ENCODE measurements around the gene SLC11A2.
A peak's percentile ranks its signal among the peaks of the same experiment; 100 is the strongest.
"Not testable (repeated sequence)": the region's sequence is repeated elsewhere in the genome, so short reads cannot be mapped to it uniquely, and the experiment has no call there.

SLC11A2 gene

DNA sequence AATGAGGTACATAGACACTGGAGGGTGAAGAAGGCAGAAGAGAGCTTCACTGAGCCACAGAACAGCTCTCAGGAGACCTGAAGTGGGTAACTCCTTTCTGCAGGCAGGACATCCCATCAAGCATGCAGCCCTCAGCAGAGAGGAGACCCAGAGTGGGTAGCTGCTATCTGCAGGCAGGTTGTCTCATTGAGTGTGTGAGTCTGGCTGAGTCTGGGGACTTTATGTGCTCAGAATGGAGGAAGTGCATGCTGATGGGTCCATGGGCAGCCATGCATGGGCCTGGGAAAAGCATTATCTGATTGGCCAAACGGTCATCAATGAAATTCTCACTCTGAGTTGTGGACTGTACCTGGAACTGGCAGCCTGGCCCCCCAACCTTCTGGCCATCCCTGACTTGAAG is 88.5 kb downstream of the SLC11A2 start:
- Histone ChIP-seq H3K4me1 (ENCODE audit: control insufficient read depth in 1 of 2, insufficient read depth in 2 of 2, low read length in 2 of 2) (peaks cover 11 to 23% of the 10 kb centered on the region in 2 donors), H3K36me3 (ENCODE audit: control insufficient read depth in 1 of 2, insufficient read depth in 2 of 2, low read length in 2 of 2) (peaks cover 0 to 9% of the 10 kb centered on the region in 2 donors), H3K27ac (ENCODE audit: low read length) (no peak overlapping the region), H3K4me3 (ENCODE audit: low read depth in 1 of 2, low read length in 2 of 2) (no peak overlapping the region), H3K27me3 (ENCODE audit: low read depth, low read length) (no peaks in the 10 kb centered on the region), H3K9me3 (ENCODE audit: control insufficient read depth in 1 of 2, low read length in 2 of 2) (peaks cover 0 to 9% of the 10 kb centered on the region in 2 donors)

DNA sequence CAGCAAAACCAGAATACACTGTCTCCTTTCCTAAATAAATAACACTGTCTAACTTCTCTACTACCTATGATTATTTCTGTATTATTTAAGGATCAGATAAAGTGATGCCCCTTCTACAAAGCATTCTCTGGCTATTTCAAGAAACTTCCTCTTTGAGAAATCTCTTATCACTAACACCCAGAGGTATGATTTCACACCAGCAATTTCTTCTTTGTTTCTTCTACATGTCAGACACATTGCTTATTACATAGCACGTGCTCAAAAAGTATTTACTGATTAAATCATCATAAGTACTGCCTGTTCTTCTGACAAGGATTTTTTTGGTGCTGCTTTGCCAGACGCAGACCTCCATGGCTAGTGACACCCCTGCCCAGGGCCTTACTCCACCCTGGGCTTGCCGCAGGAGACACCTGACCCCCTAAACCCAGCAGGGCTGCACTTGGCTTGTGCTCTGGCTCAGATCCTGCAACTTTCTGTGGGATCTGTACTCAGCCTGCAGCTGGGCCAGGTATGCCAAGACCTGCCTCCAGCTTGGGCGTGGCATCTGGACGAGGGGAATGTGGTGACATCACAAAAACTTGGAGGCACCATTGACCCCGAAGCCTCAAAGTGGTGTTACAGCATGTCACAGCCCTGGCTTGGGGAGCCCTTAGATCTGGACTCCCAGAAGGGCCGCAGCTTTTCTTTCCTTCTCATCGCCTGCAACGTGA is 89.2 kb downstream of the SLC11A2 start:
- H3K36me3 ChIP-seq (ENCODE audit: control insufficient read depth in 1 of 2, insufficient read depth in 2 of 2, low read length in 2 of 2), result peaks cover 0 to 9% of the 10 kb centered on the region in 2 donors
- peaks cover 0 to 9% of the 10 kb centered on the region in 2 donors for H3K9me3 ChIP-seq (ENCODE audit: control insufficient read depth in 1 of 2, low read length in 2 of 2)
- peaks cover 11 to 27% of the 10 kb centered on the region in 2 donors for H3K4me1 ChIP-seq (ENCODE audit: control insufficient read depth in 1 of 2, insufficient read depth in 2 of 2, low read length in 2 of 2)
- no peak overlapping the region for H3K4me3 ChIP-seq (ENCODE audit: low read depth in 1 of 2, low read length in 2 of 2)
- no peaks in the 10 kb centered on the region for H3K27me3 ChIP-seq (ENCODE audit: low read depth, low read length)
- no peak overlapping the region for H3K27ac ChIP-seq (ENCODE audit: low read length)

DNA sequence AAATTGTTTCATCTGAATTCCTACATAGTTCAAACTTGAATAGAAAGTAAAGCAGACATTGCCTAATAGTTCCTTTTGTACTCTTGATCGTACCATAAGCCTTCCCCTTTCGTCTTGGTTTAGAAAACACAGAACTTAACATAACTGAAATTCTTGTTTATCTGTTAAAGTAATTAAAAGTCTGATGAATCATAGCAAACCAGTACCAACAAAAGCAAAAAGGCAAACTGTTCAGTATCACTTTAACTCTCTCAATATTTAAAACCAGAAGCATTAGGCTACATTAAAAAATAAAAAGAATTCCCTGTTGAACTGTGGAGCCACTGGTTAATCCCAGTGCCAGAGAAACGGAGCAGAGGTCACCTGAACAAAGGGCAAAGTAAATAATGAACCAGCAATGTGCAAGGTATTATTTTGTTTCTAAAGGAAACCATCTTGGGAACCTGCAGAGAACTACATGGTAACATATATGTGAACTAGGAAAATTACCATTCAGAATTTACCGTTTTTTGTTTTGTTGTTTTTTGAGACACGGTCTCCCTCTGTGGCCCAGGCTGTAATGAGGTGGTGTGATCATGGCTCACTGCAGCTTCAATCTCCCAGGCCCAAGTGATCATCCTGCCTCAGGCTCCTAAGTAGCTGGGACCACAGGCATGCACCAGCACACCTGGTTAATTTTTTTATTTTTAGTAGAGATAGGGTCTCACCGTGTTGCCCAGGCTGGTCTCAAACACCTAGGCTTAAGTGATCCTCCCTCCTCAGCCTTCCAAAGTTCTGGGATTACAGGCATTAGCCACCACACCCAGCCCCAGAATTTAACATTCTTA is 91.0 kb downstream of the SLC11A2 start:
- Histone ChIP-seq H3K27ac (ENCODE audit: low read length) (peak overlapping the region; percentile 84), H3K4me1 (ENCODE audit: control insufficient read depth in 1 of 2, insufficient read depth in 2 of 2, low read length in 2 of 2) (peaks cover 11 to 32% of the 10 kb centered on the region in 2 donors), H3K9me3 (ENCODE audit: control insufficient read depth in 1 of 2, low read length in 2 of 2) (peaks cover 0 to 9% of the 10 kb centered on the region in 2 donors), H3K27me3 (ENCODE audit: low read depth, low read length) (no peaks in the 10 kb centered on the region), H3K36me3 (ENCODE audit: control insufficient read depth in 1 of 2, insufficient read depth in 2 of 2, low read length in 2 of 2) (peaks cover 0 to 18% of the 10 kb centered on the region in 2 donors), H3K4me3 (ENCODE audit: low read depth in 1 of 2, low read length in 2 of 2) (peak overlapping the region; percentile 19 to 22)

DNA sequence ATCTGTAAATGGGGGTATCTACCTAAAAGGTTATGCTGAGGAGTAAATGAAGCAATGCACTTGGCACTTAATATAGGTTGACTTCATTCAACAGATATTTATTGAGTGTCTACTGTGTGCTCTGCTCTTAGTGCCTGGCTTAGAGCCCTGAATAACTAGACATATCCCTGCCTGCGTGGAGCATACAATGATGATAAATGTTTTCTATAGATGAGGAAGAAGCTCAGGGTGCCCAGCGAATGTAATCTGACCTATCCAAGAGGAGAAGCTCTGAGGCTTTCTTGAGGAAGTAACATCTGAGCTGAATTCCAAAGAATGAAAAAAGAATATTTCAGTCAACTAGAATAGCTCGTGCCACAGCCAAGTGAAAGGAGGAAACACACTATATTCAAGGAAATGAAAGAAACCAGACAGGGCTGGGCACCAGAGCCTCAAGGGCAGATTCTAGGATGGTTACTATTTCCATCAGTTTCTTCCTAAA is 91.8 kb downstream of the SLC11A2 start:
- Histone ChIP-seq H3K9me3 (ENCODE audit: control insufficient read depth in 1 of 2, low read length in 2 of 2) (peaks cover 0 to 9% of the 10 kb centered on the region in 2 donors), H3K4me1 (ENCODE audit: control insufficient read depth in 1 of 2, insufficient read depth in 2 of 2, low read length in 2 of 2) (peaks cover 13 to 38% of the 10 kb centered on the region in 2 donors), H3K27ac (ENCODE audit: low read length) (peak overlapping the region; percentile 84), H3K4me3 (ENCODE audit: low read depth in 1 of 2, low read length in 2 of 2) (peak overlapping the region in 1 of 2 donors; percentile 22), H3K27me3 (ENCODE audit: low read depth, low read length) (no peaks in the 10 kb centered on the region), H3K36me3 (ENCODE audit: control insufficient read depth in 1 of 2, insufficient read depth in 2 of 2, low read length in 2 of 2) (peaks cover 0 to 18% of the 10 kb centered on the region in 2 donors)

DNA sequence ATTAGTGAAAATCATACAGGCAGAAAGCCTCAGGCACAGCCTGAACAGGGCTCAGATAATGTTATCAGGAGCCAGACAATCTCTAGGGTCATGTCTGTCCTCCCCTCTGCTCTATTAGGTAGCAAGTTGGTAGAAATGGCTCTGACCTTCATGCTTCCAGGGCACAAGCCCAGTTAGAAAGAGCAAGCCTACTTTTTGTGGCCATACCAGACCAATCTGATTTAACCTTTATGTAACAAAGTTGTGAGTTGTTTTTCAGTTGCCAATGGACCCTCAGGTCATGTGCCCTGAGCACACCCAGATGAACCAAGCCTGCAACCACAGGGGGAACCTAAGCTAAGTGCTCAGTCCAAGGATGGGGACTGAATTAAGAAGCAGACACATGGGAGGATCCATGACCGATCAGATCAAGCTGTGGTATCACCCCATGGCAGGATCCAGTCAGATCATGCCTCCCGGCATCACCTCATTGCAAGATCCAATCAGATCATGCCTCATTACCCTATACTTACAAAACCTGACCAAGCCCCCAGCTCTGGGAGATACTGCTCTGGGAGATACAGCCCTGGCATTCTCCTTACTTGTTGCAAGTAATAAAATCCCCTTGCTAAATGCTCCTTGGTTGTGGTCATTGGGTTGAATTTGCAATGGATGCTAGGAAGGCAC is 92.6 kb downstream of the SLC11A2 start:
- Histone ChIP-seq H3K36me3 (ENCODE audit: control insufficient read depth in 1 of 2, insufficient read depth in 2 of 2, low read length in 2 of 2) (peaks cover 0 to 18% of the 10 kb centered on the region in 2 donors), H3K4me3 (ENCODE audit: low read depth in 1 of 2, low read length in 2 of 2) (no peak overlapping the region), H3K4me1 (ENCODE audit: control insufficient read depth in 1 of 2, insufficient read depth in 2 of 2, low read length in 2 of 2) (peaks cover 16 to 46% of the 10 kb centered on the region in 2 donors), H3K9me3 (ENCODE audit: control insufficient read depth in 1 of 2, low read length in 2 of 2) (peaks cover 0 to 9% of the 10 kb centered on the region in 2 donors), H3K27me3 (ENCODE audit: low read depth, low read length) (no peaks in the 10 kb centered on the region), H3K27ac (ENCODE audit: low read length) (peak overlapping the region; percentile 26)

DNA sequence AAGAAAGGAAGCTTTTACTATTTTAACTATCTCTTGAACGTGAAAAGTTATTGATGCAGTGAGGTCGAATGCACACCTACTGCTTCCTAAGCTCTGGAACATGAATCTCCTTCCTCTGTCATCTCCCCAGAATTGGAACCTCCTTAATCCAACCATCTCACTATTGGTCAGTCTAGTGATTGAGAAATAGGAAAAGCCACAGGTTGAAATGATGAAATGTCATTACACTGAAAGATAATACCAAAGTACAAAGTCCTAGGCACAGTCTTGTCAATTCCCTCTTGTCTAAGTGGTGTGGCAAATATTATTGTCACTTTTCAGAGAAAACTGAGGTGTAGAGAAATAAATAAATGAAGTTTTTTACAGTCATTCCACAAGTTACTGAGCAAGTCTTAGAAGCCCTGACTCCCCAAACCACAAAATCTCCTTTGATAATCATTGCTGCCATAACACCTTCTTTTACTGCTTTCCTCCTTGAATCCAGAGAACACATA is 93.3 kb downstream of the SLC11A2 start:
- Histone ChIP-seq H3K27ac (ENCODE audit: low read length) (peak overlapping the region; percentile 26), H3K36me3 (ENCODE audit: control insufficient read depth in 1 of 2, insufficient read depth in 2 of 2, low read length in 2 of 2) (peaks cover 0 to 18% of the 10 kb centered on the region in 2 donors), H3K4me3 (ENCODE audit: low read depth in 1 of 2, low read length in 2 of 2) (no peak overlapping the region), H3K4me1 (ENCODE audit: control insufficient read depth in 1 of 2, insufficient read depth in 2 of 2, low read length in 2 of 2) (peaks cover 16 to 53% of the 10 kb centered on the region in 2 donors), H3K9me3 (ENCODE audit: control insufficient read depth in 1 of 2, low read length in 2 of 2) (peaks cover 0 to 7% of the 10 kb centered on the region in 2 donors), H3K27me3 (ENCODE audit: low read depth, low read length) (no peaks in the 10 kb centered on the region)

DNA sequence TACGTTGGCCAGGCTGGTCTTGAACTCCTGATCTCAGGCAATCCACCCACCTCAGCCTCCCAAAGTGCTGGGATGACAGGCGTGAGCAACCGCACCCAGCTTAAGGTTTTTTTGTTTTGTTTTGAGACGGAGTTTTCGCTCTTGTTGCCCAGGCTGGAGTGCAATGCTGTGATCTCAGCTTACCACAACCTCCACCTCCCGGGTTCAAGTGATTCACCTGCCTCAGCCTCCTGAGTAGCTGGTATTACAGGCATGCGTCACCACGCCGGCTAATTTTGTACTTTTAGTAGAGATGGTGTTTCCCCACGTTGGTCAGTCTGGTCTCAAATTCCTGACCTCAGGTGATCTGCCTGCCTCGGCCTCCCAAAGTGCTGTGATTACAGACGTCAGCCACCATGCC is 95.7 kb downstream of the SLC11A2 start:
- not testable (repeated sequence) for H3K27ac ChIP-seq (ENCODE audit: low read length); H3K27me3 ChIP-seq (ENCODE audit: low read depth, low read length); H3K4me3 ChIP-seq (ENCODE audit: low read depth in 1 of 2, low read length in 2 of 2); H3K9me3 ChIP-seq (ENCODE audit: control insufficient read depth in 1 of 2, low read length in 2 of 2)
- Histone ChIP-seq H3K36me3 (ENCODE audit: control insufficient read depth in 1 of 2, insufficient read depth in 2 of 2, low read length in 2 of 2) (peaks cover 0 to 18% of the 10 kb centered on the region in 2 donors), H3K4me1 (ENCODE audit: control insufficient read depth in 1 of 2, insufficient read depth in 2 of 2, low read length in 2 of 2) (peaks cover 16 to 57% of the 10 kb centered on the region in 2 donors)

DNA sequence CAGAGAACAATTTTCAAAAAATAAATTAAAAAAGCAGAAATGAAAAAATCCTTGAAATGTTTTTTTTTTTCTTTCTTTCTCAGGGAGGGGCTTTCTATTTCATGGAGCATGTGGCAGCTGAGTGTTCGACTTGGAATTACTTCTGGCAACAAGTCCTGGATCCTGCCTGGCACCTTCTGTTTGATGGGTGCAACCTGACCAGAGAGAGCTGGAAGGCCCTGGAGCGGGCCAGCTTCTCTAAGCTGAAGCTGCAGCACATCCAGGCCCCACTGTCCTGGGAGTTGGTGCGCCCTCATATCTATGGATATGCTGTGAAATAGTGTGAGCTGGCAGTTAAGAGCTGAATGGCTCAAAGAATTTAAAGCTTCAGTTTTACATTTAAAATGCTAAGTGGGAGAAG is 96.4 kb downstream of the SLC11A2 start:
- Histone ChIP-seq H3K27me3 (ENCODE audit: low read depth, low read length) (no peaks in the 10 kb centered on the region), H3K4me1 (ENCODE audit: control insufficient read depth in 1 of 2, insufficient read depth in 2 of 2, low read length in 2 of 2) (peaks cover 12 to 52% of the 10 kb centered on the region in 2 donors), H3K36me3 (ENCODE audit: control insufficient read depth in 1 of 2, insufficient read depth in 2 of 2, low read length in 2 of 2) (peaks cover 0 to 18% of the 10 kb centered on the region in 2 donors), H3K4me3 (ENCODE audit: low read depth in 1 of 2, low read length in 2 of 2) (no peak overlapping the region), H3K9me3 (ENCODE audit: control insufficient read depth in 1 of 2, low read length in 2 of 2) (no peaks in the 10 kb centered on the region), H3K27ac (ENCODE audit: low read length) (no peak overlapping the region)

All from muscle layer of duodenum (tissue), 2 donors.